ENCODE data around the gene DHX57. TPM values are rescaled to one million over a fixed set of nuclear protein-coding genes. Genes with fewer than 3 reads are reported as not detected.
"Not testable (repeated sequence)": the region's sequence is repeated elsewhere in the genome, so short reads cannot be mapped to it uniquely, and the experiment has no call there.

The DHX57 gene
- total RNA-seq, 1 donor from 2014 or later, result 15.1 TPM

- H3K27ac ChIP-seq, result no peak overlapping the region
- TF ChIP-seq, protein P1, sequence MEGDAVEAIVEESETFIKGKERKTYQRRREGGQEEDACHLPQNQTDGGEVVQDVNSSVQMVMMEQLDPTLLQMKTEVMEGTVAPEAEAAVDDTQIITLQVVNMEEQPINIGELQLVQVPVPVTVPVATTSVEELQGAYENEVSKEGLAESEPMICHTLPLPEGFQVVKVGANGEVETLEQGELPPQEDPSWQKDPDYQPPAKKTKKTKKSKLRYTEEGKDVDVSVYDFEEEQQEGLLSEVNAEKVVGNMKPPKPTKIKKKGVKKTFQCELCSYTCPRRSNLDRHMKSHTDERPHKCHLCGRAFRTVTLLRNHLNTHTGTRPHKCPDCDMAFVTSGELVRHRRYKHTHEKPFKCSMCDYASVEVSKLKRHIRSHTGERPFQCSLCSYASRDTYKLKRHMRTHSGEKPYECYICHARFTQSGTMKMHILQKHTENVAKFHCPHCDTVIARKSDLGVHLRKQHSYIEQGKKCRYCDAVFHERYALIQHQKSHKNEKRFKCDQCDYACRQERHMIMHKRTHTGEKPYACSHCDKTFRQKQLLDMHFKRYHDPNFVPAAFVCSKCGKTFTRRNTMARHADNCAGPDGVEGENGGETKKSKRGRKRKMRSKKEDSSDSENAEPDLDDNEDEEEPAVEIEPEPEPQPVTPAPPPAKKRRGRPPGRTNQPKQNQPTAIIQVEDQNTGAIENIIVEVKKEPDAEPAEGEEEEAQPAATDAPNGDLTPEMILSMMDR (IDR thresholded peaks at IDR 0.05), result peak; percentile 41
Measured at GRCh38 chr2:38835015-38835601, 40.6 kb downstream of the DHX57 start.

DNA sequence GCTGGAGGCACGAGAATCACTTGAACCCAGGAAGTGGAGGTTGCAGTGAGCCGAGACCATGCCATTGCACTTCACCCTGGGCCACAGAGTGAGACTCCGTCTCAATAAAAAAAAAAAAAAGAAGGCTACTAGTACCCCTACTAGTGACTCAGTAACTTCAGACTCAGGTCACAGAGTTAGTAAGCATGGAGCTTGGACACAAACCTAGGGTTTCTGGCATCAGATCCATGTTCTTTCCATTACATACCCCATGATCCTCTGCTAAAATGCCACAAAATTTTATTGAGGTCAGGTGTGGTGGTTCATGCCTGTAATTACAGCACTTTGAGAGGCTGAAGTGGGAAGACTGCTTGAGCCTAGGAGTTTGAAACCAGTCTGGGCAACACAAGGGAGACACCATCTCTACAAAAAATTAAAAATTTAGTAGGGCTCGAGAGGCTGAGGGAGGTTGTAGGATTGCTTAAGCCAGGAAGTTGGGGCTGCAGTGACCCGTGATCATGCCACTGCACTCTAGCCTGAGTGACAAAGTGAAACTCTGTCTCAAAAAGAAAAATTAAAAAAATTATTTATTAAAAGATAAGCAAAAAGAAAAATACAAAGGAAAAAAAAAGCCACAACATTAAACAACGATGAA, 45.1 kb downstream of the DHX57 start:
- H3K27me3 ChIP-seq, result no peaks in the 10 kb centered on the region
- H3K36me3 ChIP-seq, result peaks cover 21% of the 10 kb centered on the region
- ATAC-seq, result peak; percentile 61

More at GRCh38 chr2:38835015-38835601, 40.6 kb downstream of the DHX57 start:
- intact Hi-C loops (cut with DNase I), result no loop called here
- no peaks in the 10 kb centered on the region for H3K9me3 ChIP-seq
- H3K4me3 ChIP-seq, result no peak overlapping the region
- H3K27me3 ChIP-seq, result no peaks in the 10 kb centered on the region
- ATAC-seq (no peak), DNase-seq (no peak)
- H3K4me1 ChIP-seq, result no peaks in the 10 kb centered on the region
- peaks cover 36% of the 10 kb centered on the region for H3K36me3 ChIP-seq

DNA sequence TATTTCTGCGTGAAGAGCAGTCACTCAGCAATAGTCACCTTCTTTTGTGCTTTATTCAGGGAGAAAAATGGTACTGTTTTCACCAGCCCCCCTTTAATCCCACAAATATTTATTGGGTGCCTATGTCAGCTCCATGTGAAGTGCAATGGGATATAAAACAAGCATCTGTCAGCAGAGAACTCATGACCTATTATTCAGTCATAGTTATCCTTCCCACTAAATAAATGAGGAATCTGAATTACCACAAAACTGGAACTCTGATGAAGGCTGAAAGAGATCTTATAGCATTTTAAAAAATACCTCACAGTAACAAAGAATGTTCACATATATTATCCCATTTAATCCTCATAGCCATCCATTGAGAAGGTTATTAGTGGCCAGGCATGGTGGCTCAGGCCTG, 45.8 kb downstream of the DHX57 start:
- no peaks in the 10 kb centered on the region for H3K4me1 ChIP-seq
- TF ChIP-seq, protein P1 (IDR thresholded peaks at IDR 0.05), result no peak
- ATAC-seq (no peak), DNase-seq (no peak)
- intact Hi-C loops (cut with DNase I), result no loop called here
- H3K4me3 ChIP-seq, result no peak overlapping the region
- peaks cover 26% of the 10 kb centered on the region for H3K36me3 ChIP-seq
- H3K27ac ChIP-seq, result no peak overlapping the region
- H3K9me3 ChIP-seq, result no peaks in the 10 kb centered on the region
- no peaks in the 10 kb centered on the region for H3K27me3 ChIP-seq

More for the DNA sequence above, 45.1 kb downstream of the DHX57 start:
- TF ChIP-seq, protein P1 (IDR thresholded peaks at IDR 0.05), result no peak
- Histone ChIP-seq H3K27ac (peak overlapping the region; percentile 8), H3K4me1 (no peaks in the 10 kb centered on the region), H3K9me3 (no peaks in the 10 kb centered on the region), H3K4me3 (no peak overlapping the region)
- intact Hi-C loops (cut with DNase I), result no loop called here
- no peak for DNase-seq

- intact Hi-C loops (cut with DNase I), result no loop called here
- DNase-seq (no peak), ATAC-seq (no peak)
- Histone ChIP-seq H3K27ac (no peak overlapping the region), H3K4me1 (no peaks in the 10 kb centered on the region), H3K9me3 (no peaks in the 10 kb centered on the region), H3K36me3 (peaks cover 31% of the 10 kb centered on the region), H3K27me3 (no peaks in the 10 kb centered on the region), H3K4me3 (no peak overlapping the region)
- TF ChIP-seq, protein P1 (IDR thresholded peaks at IDR 0.05), result no peak
Measured at GRCh38 chr2:38828460-38828859, 47.3 kb downstream of the DHX57 start.

DNA sequence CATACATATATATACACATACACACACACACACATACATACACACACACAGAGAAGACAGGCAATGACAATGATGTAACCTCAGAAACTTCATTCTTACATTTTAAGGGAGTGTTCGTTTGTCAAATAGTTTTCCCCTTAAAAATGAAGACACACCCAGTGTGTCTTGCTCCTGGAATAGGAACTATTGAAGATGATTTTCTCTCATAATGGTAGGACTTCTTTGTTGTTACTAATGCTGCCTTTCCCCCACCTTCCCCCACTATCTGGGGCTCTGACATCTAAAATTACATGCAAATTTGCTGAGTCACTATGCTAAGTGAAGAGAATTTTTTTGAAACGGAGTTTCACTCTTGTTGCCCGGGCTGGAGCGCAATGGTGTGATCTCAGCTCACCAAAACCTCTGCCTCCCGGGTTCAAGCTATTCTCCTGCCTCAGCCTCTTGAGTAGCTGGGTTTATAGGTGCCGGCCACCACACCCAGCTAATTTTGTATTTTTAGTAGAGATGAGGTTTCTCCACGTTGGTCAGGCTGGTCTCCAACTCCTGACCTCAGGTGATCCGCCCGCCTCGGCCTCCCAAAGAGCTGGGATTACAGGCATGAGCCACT, 48.1 kb downstream of the DHX57 start:
- H3K27ac ChIP-seq; H3K27me3 ChIP-seq; ATAC-seq; H3K4me3 ChIP-seq; intact Hi-C loops (cut with DNase I); H3K4me1 ChIP-seq; DNase-seq; H3K9me3 ChIP-seq: not testable (repeated sequence)
- H3K36me3 ChIP-seq, result peaks cover 33% of the 10 kb centered on the region

GRCh38 chr2:38825956-38826355, 49.8 kb downstream of the DHX57 start:
- ATAC-seq, result no peak
- H3K36me3 ChIP-seq, result peaks cover 45% of the 10 kb centered on the region
- H3K27me3 ChIP-seq, result no peaks in the 10 kb centered on the region
- TF ChIP-seq, protein P1 (IDR thresholded peaks at IDR 0.05), result no peak
- no peaks in the 10 kb centered on the region for H3K4me1 ChIP-seq
- H3K9me3 ChIP-seq, result no peaks in the 10 kb centered on the region
- no peak overlapping the region for H3K27ac ChIP-seq
- no peak overlapping the region for H3K4me3 ChIP-seq
- intact Hi-C loops (cut with DNase I), result no loop called here
- DNase-seq, result no peak

All from upper lobe of right lung (tissue), 1 donor.